NCI-H446 (cell line): ENCODE results near the gene PSME3IP1.

Experiments used
- DNase-seq, 2 experiments: peaks; one replicate each; lab custom pipeline; 2025; lab: John Stamatoyannopoulos, UW

Gene PSME3IP1

GRCh38 chr16:57144027-57144426, 41.8 kb downstream of the PSME3IP1 start:
- DNase-seq: no peak

- DNase-seq: no peak
Observed at GRCh38 chr16:57143149-57143921, 42.5 kb downstream of the PSME3IP1 start.

- DNase-seq: no peak
Observed at GRCh38 chr16:57141822-57142631, 43.8 kb downstream of the PSME3IP1 start.

- no peak for DNase-seq
Observed at GRCh38 chr16:57140931-57141668, 44.7 kb downstream of the PSME3IP1 start.

DNA sequence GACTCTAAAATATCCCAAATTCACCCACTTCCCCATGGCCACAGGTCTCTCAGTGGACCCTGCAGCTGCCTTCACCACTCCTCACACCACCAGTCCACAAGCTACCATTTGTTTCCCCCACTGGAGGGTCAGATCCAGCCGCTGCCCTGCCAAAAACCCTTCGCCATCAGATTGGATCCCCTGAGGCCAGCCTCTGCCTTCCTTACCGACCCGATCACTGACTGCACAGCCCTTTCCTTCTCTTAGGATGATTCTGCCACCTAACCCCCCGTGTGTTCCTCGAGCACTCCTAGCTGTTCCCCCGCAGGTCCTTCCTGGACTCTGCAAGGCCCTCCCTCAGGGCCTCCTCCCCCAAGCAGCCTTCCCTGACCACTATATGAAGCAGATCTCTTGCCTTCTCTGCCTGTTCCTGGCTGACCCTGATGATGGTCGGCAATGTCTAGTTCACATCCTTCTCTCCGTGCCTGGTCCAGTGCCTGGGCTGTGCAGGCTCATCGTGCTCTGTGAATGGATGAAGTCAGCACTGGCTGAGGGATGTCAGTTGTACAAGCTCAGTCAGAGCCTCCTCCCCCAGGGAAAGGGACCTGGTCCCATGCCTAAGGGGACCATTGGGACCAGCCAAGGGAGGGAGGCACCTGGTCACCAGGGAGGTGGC, 47.4 kb downstream of the PSME3IP1 start:
- no peak for DNase-seq

GRCh38 chr16:57137566-57138273, 48.1 kb downstream of the PSME3IP1 start:
- DNase-seq: no peak

GRCh38 chr16:57137043-57137442, 48.8 kb downstream of the PSME3IP1 start:
- no peak for DNase-seq

DNA sequence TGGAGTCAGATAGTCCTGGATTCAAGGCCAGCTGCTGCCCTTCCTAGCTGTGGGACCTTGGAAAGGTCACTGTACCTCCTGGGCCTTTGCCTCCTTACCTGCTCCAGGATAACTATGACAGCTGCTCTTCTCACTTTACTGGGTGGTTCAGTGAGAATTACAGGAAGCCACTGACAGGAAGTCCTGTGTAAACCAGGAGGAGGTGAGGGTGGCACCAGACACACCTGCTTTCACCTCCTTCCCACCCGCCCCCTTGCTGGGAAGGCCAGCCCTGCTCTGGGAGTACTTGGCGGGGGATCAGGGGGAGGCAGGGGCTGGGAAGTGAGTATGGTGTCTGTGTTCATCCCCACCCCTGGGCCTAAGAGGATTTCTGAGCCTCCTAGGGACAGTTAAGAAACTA, 50.9 kb downstream of the PSME3IP1 start:
- no peak for DNase-seq

DNA sequence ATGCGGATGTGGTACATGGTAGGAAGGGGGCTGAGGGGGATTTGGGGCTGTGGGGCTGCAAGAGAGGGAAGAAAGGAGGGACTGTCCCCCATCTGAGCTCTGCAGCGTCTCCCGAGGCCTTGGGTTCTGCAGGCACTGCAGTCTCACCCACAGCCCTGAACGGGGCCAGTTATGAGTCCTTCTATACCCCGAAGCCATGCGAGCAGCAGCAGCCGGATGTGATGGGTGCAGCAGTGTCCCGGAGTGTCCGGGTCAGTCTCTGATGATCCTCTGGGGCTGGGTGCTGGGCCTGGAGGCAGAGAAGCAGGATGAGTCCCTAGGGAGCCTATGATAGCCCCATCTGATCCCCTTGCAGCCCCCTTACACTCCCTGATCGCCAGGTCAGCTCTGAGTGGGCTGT, 52.0 kb downstream of the PSME3IP1 start:
- DNase-seq: no peak

GRCh38 chr16:57133031-57133430, 52.8 kb downstream of the PSME3IP1 start:
- no peak for DNase-seq

GRCh38 chr16:57132470-57132869, 53.4 kb downstream of the PSME3IP1 start:
- no peak for DNase-seq

DNA sequence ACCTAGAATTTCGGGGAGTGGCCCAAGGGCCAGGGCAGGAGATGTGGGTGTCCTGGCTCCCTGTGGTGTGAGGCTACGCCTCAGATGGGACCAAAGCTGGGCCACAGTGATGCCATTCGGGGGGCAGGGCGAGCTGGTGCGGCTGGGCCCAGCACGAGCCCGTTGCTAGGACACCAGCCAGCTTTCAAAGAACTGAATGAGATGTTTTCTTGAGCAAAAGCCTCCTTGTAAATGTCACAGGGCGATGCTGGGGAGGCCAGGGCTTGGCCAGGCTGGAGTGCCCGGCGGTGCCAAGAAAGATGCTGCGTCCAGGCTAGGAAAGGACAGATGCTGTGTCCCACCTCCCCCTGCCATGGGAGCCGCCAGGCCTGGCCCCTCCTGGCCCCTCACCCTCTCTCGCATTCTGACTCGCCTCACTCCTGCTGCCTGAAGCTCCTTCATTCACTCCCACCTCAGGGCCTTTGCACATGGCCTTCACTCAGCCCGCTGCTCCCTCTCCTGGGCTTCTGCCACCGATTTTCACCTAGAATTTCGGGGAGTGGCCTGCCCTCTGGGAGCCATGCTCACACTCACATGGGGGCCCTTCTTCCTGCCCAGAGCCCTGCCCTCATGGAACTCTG, 54.4 kb downstream of the PSME3IP1 start:
- no peak for DNase-seq

GRCh38 chr16:57130950-57131321, 54.9 kb downstream of the PSME3IP1 start:
- no peak for DNase-seq

DNA sequence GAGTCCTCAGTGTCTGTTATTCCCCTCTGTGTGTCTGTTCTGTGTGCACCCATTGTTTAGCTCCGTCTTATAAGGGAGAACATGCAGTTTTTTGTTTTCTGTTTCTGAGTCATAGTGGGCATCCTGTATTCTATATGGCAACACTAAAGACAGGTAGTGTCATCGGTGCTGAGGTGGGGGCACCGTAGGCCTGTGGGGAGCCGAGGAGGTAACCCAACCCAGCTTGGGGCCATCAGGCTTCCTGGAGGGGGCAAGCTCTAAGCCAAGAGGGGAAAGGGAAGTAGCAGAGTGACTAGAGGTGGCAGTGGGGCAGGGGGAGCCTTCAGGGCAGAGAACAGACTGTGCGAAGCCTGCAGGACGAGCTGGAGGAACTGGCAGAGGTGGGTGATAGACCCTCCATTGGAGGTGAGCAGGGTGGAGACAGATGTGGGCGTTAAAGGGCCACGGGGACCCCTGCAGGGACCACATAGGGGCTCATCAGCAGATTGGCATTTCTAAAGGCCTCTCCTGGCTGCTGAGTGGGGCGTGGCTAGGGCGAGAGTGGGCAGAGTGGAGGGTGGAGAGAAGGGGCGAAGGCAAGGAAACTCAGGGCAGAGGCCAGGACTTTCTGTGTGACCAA, 57.0 kb downstream of the PSME3IP1 start:
- DNase-seq: no peak

GRCh38 chr16:57127836-57128235, 58.0 kb downstream of the PSME3IP1 start:
- no peak for DNase-seq

DNA sequence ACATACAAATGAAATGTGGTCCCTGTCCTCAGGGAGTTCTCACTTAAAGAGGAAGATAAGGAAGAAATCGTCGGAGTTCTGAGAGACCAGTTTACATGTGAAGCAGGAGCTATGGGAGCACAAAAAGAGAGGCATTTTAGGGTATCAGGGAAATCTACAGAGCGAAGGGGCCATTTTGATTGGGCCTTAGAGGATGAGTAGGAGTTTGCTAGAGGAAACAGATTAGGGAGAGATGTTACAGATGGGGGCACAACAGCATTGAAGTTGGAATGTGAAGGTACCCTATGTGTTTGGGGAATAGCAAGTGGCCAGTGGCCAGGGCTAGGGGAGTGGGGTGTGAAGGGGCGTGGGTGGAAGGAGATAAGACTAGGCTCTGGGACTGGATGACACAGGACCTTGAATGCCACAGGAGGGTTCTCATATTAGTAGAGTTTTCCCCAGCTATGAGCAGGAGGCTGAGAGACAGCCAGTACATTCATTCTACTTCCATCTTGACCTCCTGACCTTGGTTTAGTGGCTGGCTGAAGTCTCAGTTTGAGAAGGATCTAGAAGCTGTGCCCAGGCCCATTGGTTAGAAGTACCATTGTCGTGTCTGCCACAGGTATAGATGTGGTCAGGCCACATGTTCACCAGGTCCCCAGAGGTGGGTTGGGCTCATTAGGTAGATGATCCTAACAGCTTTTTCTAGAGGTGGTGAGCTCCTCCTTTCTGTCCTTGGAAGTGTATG, 58.6 kb downstream of the PSME3IP1 start:
- no peak for DNase-seq

DNA sequence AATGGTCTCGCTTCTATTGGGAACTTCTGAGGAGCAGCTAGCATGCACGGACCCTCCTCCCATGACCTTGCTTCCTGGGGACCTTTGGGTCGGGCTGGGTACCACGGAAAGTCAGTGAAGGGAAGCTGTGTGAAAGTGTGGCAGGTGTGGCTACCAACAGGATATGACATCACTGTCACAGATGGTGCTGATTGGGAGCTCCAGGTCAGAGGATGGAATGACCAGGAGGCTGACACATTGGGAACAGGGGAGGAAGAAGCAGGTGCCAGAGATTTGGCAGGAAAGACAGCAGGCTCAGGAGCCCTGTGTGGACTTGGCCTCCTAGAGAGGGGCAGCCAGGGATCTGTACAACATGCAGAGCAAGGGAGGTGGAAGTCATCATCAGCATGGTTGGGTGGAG, 59.4 kb downstream of the PSME3IP1 start:
- DNase-seq: no peak

GRCh38 chr16:57125969-57126368, 59.9 kb downstream of the PSME3IP1 start:
- no peak for DNase-seq

DNA sequence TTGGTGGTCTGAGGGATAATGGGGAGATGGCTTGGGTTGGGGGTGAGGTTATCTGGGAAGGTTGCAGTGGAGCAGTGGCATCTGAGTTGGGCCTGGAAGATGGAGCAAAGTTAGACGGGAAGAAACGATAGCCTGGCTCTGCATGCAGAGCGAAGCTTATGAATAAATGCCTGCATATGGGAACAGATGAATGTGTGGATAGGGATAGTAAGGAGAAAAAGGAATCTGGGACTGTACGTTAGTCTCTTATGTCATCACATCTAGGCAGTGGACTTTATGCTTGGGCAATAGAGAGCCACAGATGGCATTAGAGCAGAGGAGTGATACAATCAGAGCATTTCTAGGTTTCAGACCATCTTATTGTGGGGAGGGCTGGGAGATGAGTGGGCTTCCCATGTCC, 60.5 kb downstream of the PSME3IP1 start:
- no peak for DNase-seq
